Endothelial cell of umbilical vein (primary cell): ENCODE measurements around the gene VPS26C. TPM values are rescaled to one million over a fixed set of nuclear protein-coding genes. Genes with fewer than 3 reads are reported as not detected.

Source experiments
- BruUV-seq: library from RNA; stranded (reverse); fragments of 400-500 nt; replicated peaks from 2 replicates; lab custom pipeline; 2021; lab: Mats Ljungman, UMichigan
- CTCF ChIA-PET: fragments of 300-600, 350-600 bp; sonication (Branson Sonifier 250); formaldehyde crosslinking; loops from one replicate; lab custom pipeline; 2021; ENCODE audit warnings: antibody characterized with exemption, inconsistent platforms; lab: Charles Lee
- POLR2A ChIA-PET: fragments of 300-600, 350-600 bp; sonication (Branson Sonifier 250); formaldehyde crosslinking; loops from one replicate; lab custom pipeline; 2021; ENCODE audit warnings: antibody characterized with exemption, inconsistent platforms; lab: Charles Lee
- DNase-seq: peaks from one replicate; pipeline ENCODE4 v3.0.0-alpha.2; 2011; ENCODE audit warnings: low read depth, low spot score
- FAIRE-seq: peaks from 2 replicates; lab custom pipeline; 2011; peaks lifted over from hg19 to GRCh38; lab: Jason Lieb, UNC
- H2AFZ ChIP-seq: 2 replicates; pipeline ENCODE4 v1.6.0; 2012; ENCODE audit warnings: low read depth, low read length, control low read depth, inconsistent platforms
- H3K27ac ChIP-seq: 2 replicates; pipeline ENCODE4 v1.5.1; 2011; ENCODE audit warnings: low read depth, mild to moderate bottlenecking, control low read depth, low read length, moderate library complexity; ENCODE audit not compliant: insufficient read depth
- H3K27me3 ChIP-seq, 2 experiments: 2 replicates each; pipeline versions ENCODE4 v1.6.0 to v1.6.1; 2011; ENCODE audit warnings: low read length in 2 of 2, mixed read lengths in 1 of 2; ENCODE audit not compliant: control insufficient read depth in 2 of 2, insufficient read depth in 2 of 2
- H3K36me3 ChIP-seq, 2 experiments: 2 replicates in 1 of 2; 3 replicates in 1 of 2; pipeline ENCODE4 v1.5.1; 2011; ENCODE audit warnings: low read length in 2 of 2, mild to moderate bottlenecking in 1 of 2, moderate library complexity in 1 of 2; ENCODE audit not compliant: control insufficient read depth in 2 of 2, insufficient read depth in 2 of 2; ENCODE audit errors: extremely low read depth in 1 of 2
- H3K4me1 ChIP-seq: 3 replicates; pipeline ENCODE4 v1.5.1; 2011; ENCODE audit warnings: mild to moderate bottlenecking, low read length; ENCODE audit not compliant: control insufficient read depth, insufficient read depth; ENCODE audit errors: extremely low read depth
- H3K4me2 ChIP-seq: 2 replicates; pipeline ENCODE4 v1.6.1; 2011; ENCODE audit warnings: low read length, control low read depth, mixed read lengths; ENCODE audit not compliant: insufficient read depth
- H3K4me3 ChIP-seq, 3 experiments: fragments of 200-600 bp in 1 of 3; sonication (generic), shearing (Covaris generic) in 1 of 3; replicated peaks in 1 of 3; 2 replicates each; pipeline ENCODE4 v1.5.1; 2011 to 2016; ENCODE audit warnings: control low read depth in 3 of 3, low read length in 3 of 3, mild to moderate bottlenecking in 2 of 3, inconsistent platforms in 1 of 3, low read depth in 1 of 3, moderate library complexity in 1 of 3; ENCODE audit not compliant: insufficient read depth in 1 of 3
- H3K79me2 ChIP-seq: 2 replicates; pipeline ENCODE4 v1.6.0; 2012; ENCODE audit warnings: low read length, inconsistent platforms; ENCODE audit not compliant: control insufficient read depth, insufficient read depth
- H3K9ac ChIP-seq: replicated peaks from 2 replicates; pipeline ENCODE3; 2011; ENCODE audit warnings: low read length, control low read depth; ENCODE audit not compliant: insufficient read depth; ENCODE audit errors: extremely low read depth
- H3K9me1 ChIP-seq: replicated peaks from 3 replicates; pipeline ENCODE4 v1.6.0; 2011; ENCODE audit warnings: mild to moderate bottlenecking, low read length; ENCODE audit not compliant: control insufficient read depth, insufficient read depth; ENCODE audit errors: extremely low read depth
- H3K9me3 ChIP-seq: replicated peaks from 2 replicates; pipeline ENCODE4 v1.5.1; 2012; ENCODE audit warnings: low read length, inconsistent platforms; ENCODE audit not compliant: control insufficient read depth, insufficient read depth
- H4K20me1 ChIP-seq: replicated peaks from 2 replicates; pipeline ENCODE3; 2011; ENCODE audit warnings: mild to moderate bottlenecking, low read length; ENCODE audit not compliant: control insufficient read depth, insufficient read depth; ENCODE audit errors: extremely low read depth
- EZH2 ChIP-seq: IDR thresholded peaks from 2 replicates; pipeline ENCODE4 v1.6.1; 2012; ENCODE audit warnings: borderline replicate concordance, low read depth, mild to moderate bottlenecking, moderate library complexity, low read length, inconsistent platforms; ENCODE audit not compliant: severe bottlenecking
- FOS ChIP-seq: IDR thresholded peaks from 2 replicates; pipeline ENCODE4 v1.6.1; 2011; ENCODE audit warnings: mild to moderate bottlenecking, low read length, moderate library complexity, borderline replicate concordance; ENCODE audit not compliant: insufficient read depth
- GATA2 ChIP-seq: IDR thresholded peaks from 2 replicates; pipeline ENCODE4 v1.7.0; 2011; ENCODE audit warnings: low read depth, mild to moderate bottlenecking, moderate library complexity, mixed read lengths, low read length; ENCODE audit not compliant: insufficient read length, insufficient read depth
- JUN ChIP-seq: IDR thresholded peaks from 2 replicates; pipeline ENCODE4 v1.6.1; 2011; ENCODE audit warnings: borderline replicate concordance, low read depth; ENCODE audit not compliant: insufficient read length, insufficient read depth
- MYC ChIP-seq: IDR thresholded peaks from one replicate; pipeline ENCODE4 v1.6.1; 2011; ENCODE audit warnings: mild to moderate bottlenecking, low read depth, low read length
- POLR2A ChIP-seq: IDR thresholded peaks from 2 replicates; pipeline ENCODE4 v1.6.1; 2012; ENCODE audit warnings: low read depth, mild to moderate bottlenecking, control low read depth, low read length
- POLR2AphosphoS5 ChIP-seq: IDR thresholded peaks from 2 replicates; pipeline ENCODE4 v1.6.1; 2012; ENCODE audit warnings: low read depth, mild to moderate bottlenecking, control low read depth, low read length, moderate library complexity; ENCODE audit not compliant: insufficient read depth
- dilution Hi-C: fragments of 300-500 bp; cut with MboI; formaldehyde crosslinking; loops from one replicate; pipeline ENCODE4 v1.15.0; 2019; ENCODE audit warnings: low sequenced_read_pairs; ENCODE audit not compliant: extremely low pct_ligation_motif_present
- intact Hi-C: fragments of 100-400 bp; cut with micrococcal nuclease; formaldehyde crosslinking; loops from one replicate; pipeline ENCODE4 v1.10.0; 2022
- polyA plus RNA-seq, 4 experiments: library from polyadenylated mRNA; depleted of rRNA in 3 of 4; stranded (reverse) in 3 of 4; unstranded in 1 of 4; fragments of >200 nt; gene quantifications; 2 replicates each; pipeline versions ENCODE4 v1.2.1 to v1.2.3, GENCODE V29; 2011 to 2012; ENCODE audit warnings: missing spikeins in 1 of 4
- total RNA-seq: library from RNA; stranded (reverse); gene quantifications from 2 replicates; pipeline ENCODE4 v1.2.3, GENCODE V29; 2021
- TF ChIP-seq, protein P1 (sequence below), 2 donors: IDR thresholded peaks; 1 replicate in 1 of 2; 2 replicates in 1 of 2; pipeline ENCODE4 v1.5.1; 2011; ENCODE audit warnings: low read length in 2 of 2, mild to moderate bottlenecking in 2 of 2, moderate library complexity in 2 of 2, control low read depth in 1 of 2, inconsistent platforms in 1 of 2, low read depth in 1 of 2; ENCODE audit not compliant: insufficient read depth in 1 of 2; ENCODE audit errors: extremely low read depth in 1 of 2
- TF ChIP-seq, protein P2 (sequence below): IDR thresholded peaks from 2 replicates; pipeline ENCODE4 v1.6.1; 2011; ENCODE audit not compliant: insufficient read depth, insufficient read length

The VPS26C gene
- total and polyA plus RNA-seq, 2 donors (not counting 3 experiments of a cell fraction or from before 2014, with no cell fraction given), result 35.2 to 53.7 TPM

DNA sequence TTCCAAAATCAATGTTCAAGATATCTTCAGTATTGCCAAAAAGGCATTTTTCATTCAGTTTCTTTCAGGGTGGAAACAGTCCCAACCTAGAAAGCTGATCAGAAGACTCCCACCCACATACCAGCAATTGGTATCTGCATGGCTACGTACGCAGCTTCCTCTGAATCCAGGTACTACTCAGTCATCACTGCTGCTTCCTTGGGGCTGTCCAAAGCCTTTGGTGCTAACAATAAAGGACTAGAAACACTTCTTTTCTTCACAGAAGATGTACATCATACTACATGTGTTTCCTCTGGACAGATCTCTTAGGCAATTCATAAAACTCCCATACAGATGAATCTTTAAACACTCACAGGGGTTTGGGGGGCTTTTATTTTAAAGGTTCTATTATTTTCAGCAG is 29.8 kb downstream of the VPS26C start:
- no peak overlapping the region for H3K9ac ChIP-seq
- ChIA-PET POLR2A (no interaction called here), CTCF (no interaction called here)
- H3K27ac ChIP-seq, result peak overlapping the region; percentile 8
- dilution Hi-C loops, result no loop called here
- H3K27me3 ChIP-seq, result no peaks in the 10 kb centered on the region
- TF ChIP-seq FOS (no peak), GATA2 (no peak), EZH2 (no peak), POLR2A (no peak), JUN (no peak), POLR2AphosphoS5 (no peak), MYC (no peak)
- TF ChIP-seq, protein P1, sequence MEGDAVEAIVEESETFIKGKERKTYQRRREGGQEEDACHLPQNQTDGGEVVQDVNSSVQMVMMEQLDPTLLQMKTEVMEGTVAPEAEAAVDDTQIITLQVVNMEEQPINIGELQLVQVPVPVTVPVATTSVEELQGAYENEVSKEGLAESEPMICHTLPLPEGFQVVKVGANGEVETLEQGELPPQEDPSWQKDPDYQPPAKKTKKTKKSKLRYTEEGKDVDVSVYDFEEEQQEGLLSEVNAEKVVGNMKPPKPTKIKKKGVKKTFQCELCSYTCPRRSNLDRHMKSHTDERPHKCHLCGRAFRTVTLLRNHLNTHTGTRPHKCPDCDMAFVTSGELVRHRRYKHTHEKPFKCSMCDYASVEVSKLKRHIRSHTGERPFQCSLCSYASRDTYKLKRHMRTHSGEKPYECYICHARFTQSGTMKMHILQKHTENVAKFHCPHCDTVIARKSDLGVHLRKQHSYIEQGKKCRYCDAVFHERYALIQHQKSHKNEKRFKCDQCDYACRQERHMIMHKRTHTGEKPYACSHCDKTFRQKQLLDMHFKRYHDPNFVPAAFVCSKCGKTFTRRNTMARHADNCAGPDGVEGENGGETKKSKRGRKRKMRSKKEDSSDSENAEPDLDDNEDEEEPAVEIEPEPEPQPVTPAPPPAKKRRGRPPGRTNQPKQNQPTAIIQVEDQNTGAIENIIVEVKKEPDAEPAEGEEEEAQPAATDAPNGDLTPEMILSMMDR (IDR thresholded peaks at IDR 0.05; ENCODE audit: extremely low read depth in 1 of 2, insufficient read depth in 1 of 2, low read depth in 1 of 2, low read length in 2 of 2), result no peak
- TF ChIP-seq, protein P2, sequence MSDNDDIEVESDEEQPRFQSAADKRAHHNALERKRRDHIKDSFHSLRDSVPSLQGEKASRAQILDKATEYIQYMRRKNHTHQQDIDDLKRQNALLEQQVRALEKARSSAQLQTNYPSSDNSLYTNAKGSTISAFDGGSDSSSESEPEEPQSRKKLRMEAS, result no peak
- peaks cover 7 to 9% of the 10 kb centered on the region in 2 experiments for H3K36me3 ChIP-seq
- no peak for DNase-seq
- no peak overlapping the region for H3K4me3 ChIP-seq
- no TSS peak for BruUV-seq
- no peak for FAIRE-seq
- H3K4me2 ChIP-seq, result no peak overlapping the region
- H4K20me1 ChIP-seq, result no peaks in the 10 kb centered on the region
- H3K9me3 ChIP-seq, result no peaks in the 10 kb centered on the region
- H3K79me2 ChIP-seq, result peaks cover 1% of the 10 kb centered on the region
- no peak overlapping the region for H2AFZ ChIP-seq
- intact Hi-C loops, result no loop called here
- peaks cover 15% of the 10 kb centered on the region for H3K4me1 ChIP-seq
- H3K9me1 ChIP-seq, result no peaks in the 10 kb centered on the region
